ENCODE data around the gene CDC14A. TPM values are rescaled to one million over a fixed set of nuclear protein-coding genes. Genes with fewer than 3 reads are reported as not detected.

Gene CDC14A
- total and polyA plus RNA-seq, 9 donors: 3.8 to 6.6 (median 4.6) TPM

DNA sequence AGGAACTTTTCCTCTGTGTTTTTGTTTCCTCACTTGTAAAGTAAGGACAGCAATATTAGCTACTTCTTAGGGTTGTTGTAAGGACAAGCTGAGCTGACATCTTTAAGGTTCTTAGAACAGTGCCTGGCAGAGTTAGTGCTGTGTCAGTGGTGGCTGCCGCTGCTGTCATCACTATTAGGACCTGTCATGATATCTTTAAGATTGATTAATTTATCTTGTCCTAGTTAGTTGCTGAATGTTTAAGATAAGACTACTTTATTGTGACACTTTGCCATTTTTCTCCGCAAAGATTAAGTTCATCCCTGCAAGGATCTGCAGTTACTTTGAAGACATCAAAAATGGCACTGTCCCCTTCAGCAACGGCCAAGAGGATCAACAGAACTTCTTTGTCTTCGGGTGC is 145.5 kb downstream of the CDC14A start:
- H3K9me3 ChIP-seq (replicated peaks; ENCODE audit: control insufficient read depth, low read depth, low read length): no peaks in the 10 kb centered on the region
- H3K27me3 ChIP-seq (ENCODE audit: control insufficient read depth, insufficient read depth, low read length): no peaks in the 10 kb centered on the region
- WGBS (ENCODE audit: insufficient coverage): 93% methylated on average over 3 of the region's 4 CpGs
- H3K27ac ChIP-seq (ENCODE audit: low read length): no peak overlapping the region
- no peak for DNase-seq
- no peak overlapping the region for H3K4me3 ChIP-seq (ENCODE audit: low read length)
- H3K4me1 ChIP-seq (ENCODE audit: control insufficient read depth, insufficient read depth, low read length): no peaks in the 10 kb centered on the region
- H3K36me3 ChIP-seq (ENCODE audit: control insufficient read depth, insufficient read depth, low read length): peaks cover 31% of the 10 kb centered on the region

DNA sequence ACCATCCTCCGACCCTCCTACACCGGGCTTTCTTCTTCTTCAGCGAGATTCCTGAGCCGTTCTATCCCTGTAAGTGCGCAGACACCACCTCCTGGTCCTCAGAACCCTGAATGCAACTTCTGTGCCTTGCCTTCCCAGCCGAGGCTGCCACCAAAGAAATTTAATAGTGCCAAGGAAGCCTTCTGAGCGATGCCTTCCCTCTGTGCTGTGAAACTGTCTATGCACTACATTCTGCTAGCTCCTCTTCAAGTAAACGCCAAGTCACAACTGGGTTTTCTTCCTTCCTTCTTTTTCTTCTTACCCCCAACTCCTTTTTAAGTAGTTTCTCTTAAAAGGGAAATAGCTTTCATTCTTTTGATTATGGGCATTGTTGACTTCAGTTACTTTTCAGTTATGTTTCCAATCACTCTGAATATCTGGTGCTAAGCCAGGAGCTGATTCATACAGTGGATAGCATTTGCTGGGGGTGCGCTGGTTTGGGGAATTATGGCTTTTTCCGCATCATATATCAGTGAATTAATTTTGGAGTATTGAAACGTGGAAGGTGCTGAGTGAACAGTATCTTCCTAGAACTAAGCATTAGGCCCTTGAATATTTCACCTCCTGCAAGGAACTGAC is 147.0 kb downstream of the CDC14A start:
- WGBS (ENCODE audit: insufficient coverage): 91% methylated on average over 7 of the region's 11 CpGs

DNA sequence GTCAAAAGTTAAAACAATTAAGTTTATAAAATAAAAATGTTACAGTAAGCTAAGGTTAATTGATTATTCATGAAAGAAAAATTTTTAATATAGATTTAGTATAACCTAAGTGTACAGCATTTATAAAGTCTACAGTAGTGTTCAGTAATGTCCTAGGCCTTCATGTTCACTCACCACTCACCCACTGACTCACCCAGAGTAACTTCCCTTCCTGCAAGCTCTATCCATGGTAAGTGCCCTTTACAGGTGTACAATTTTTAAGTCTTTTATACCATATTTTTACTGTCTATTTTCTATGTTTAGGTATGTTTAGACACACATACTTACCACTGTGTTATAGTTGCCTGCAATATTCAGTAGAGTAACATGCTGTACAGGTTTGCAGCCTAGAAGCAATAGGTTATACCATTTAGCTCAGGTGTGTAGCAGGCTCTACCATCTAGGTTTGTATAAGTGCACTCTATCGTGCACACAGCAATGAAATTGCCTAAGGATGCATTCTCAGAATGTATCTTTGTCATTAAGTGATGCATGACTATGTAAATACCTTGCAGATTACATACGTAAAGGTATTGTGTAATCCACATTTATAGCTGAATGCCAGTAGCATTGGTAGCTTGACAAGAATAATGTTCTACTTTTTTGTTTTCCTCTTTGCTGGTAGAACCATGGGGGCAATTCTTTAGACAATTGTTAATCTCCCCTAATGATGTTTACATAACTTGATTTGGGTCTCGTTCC is 149.9 kb downstream of the CDC14A start:
- no peaks in the 10 kb centered on the region for H3K27me3 ChIP-seq (ENCODE audit: control insufficient read depth, insufficient read depth, low read length)
- no peak for DNase-seq
- WGBS (ENCODE audit: insufficient coverage): no CpG with 5 or more reads among the region's 3 CpGs
- H3K4me1 ChIP-seq (ENCODE audit: control insufficient read depth, insufficient read depth, low read length): no peaks in the 10 kb centered on the region
- no peak overlapping the region for H3K4me3 ChIP-seq (ENCODE audit: low read length)
- peaks cover 29% of the 10 kb centered on the region for H3K36me3 ChIP-seq (ENCODE audit: control insufficient read depth, insufficient read depth, low read length)
- H3K9me3 ChIP-seq (replicated peaks; ENCODE audit: control insufficient read depth, low read depth, low read length): no peaks in the 10 kb centered on the region
- no peak overlapping the region for H3K27ac ChIP-seq (ENCODE audit: low read length)

More for the DNA sequence above, 147.0 kb downstream of the CDC14A start:
- Histone ChIP-seq H3K4me1 (ENCODE audit: control insufficient read depth, insufficient read depth, low read length) (no peaks in the 10 kb centered on the region), H3K27me3 (ENCODE audit: control insufficient read depth, insufficient read depth, low read length) (no peaks in the 10 kb centered on the region), H3K4me3 (ENCODE audit: low read length) (no peak overlapping the region), H3K9me3 (replicated peaks; ENCODE audit: control insufficient read depth, low read depth, low read length) (no peaks in the 10 kb centered on the region), H3K27ac (ENCODE audit: low read length) (no peak overlapping the region), H3K36me3 (ENCODE audit: control insufficient read depth, insufficient read depth, low read length) (peaks cover 32% of the 10 kb centered on the region)
- no peak for DNase-seq

DNA sequence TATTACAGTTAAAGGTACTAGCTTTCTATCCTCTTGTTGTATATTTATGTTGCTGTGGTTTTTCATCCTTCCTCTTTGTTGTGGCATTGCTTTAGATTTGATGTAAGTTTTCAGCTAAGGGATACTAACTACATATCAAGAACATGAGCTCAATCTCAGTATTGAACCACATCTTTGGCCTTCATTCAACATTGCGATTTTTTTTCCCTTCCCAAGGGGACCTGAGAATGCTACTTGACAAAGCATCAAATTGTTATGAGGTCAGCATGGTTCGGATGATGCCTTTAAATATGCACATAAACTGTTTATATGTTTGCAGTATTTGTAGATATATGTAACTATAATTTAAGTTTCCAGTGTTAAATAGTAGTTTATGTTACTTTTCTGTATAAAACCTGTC is 153.9 kb downstream of the CDC14A start:
- peak; percentile 60 for DNase-seq
- no CpG with 5 or more reads among the region's 2 CpGs for WGBS (ENCODE audit: insufficient coverage)
- no peaks in the 10 kb centered on the region for H3K27me3 ChIP-seq (ENCODE audit: control insufficient read depth, insufficient read depth, low read length)
- no peak overlapping the region for H3K4me3 ChIP-seq (ENCODE audit: low read length)
- H3K9me3 ChIP-seq (replicated peaks; ENCODE audit: control insufficient read depth, low read depth, low read length): no peaks in the 10 kb centered on the region
- H3K27ac ChIP-seq (ENCODE audit: low read length): no peak overlapping the region
- H3K36me3 ChIP-seq (ENCODE audit: control insufficient read depth, insufficient read depth, low read length): peaks cover 10% of the 10 kb centered on the region
- H3K4me1 ChIP-seq (ENCODE audit: control insufficient read depth, insufficient read depth, low read length): no peaks in the 10 kb centered on the region

DNA sequence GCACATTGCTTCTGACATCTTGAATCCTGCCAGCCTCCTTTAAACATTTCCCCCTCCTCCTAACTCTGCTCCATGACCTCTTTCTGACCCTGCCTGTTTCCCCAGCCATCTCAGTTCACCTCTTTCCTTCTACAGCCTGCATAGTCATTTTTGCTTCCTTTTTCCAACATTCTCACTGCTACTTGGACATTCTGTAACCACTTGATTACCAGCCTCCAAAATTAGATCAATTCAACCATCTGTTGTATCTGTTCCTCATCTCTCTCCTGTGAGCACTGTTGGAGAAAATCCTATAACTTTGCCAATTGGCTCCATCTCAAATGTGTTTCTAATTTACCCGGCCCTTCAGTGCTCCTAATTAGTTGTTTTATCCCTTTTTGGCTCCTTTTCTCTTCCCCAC is 158.1 kb downstream of the CDC14A start:
- peak; percentile 40 for DNase-seq
- peaks cover 7% of the 10 kb centered on the region for H3K36me3 ChIP-seq (ENCODE audit: control insufficient read depth, insufficient read depth, low read length)
- H3K9me3 ChIP-seq (replicated peaks; ENCODE audit: control insufficient read depth, low read depth, low read length): no peaks in the 10 kb centered on the region
- 0% methylated on average over 1 of the region's 1 CpG for WGBS (ENCODE audit: insufficient coverage)
- H3K4me3 ChIP-seq (ENCODE audit: low read length): no peak overlapping the region
- H3K27ac ChIP-seq (ENCODE audit: low read length): no peak overlapping the region
- H3K4me1 ChIP-seq (ENCODE audit: control insufficient read depth, insufficient read depth, low read length): no peaks in the 10 kb centered on the region
- no peaks in the 10 kb centered on the region for H3K27me3 ChIP-seq (ENCODE audit: control insufficient read depth, insufficient read depth, low read length)

DNA sequence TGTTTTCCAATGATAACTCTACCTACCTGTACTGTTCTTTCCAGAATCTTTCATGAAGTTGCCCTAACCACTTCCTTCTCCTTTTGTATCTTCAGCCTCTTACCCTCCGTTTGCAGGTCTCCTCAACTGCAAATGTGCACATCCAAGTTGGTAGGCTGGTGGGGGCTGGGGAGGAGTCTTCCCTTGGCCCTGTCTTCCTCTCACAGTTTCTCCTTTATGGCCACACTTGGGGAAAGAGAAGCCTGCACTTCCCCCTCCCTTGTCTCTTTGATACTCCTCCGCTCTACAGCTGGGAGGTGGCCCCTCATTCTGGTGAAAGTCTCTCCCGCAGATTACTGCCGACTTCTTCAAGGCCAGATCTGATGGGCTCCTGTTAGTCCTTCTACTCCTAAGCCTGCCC is 158.8 kb downstream of the CDC14A start:
- Histone ChIP-seq H3K4me1 (ENCODE audit: control insufficient read depth, insufficient read depth, low read length) (no peaks in the 10 kb centered on the region), H3K27me3 (ENCODE audit: control insufficient read depth, insufficient read depth, low read length) (no peaks in the 10 kb centered on the region), H3K27ac (ENCODE audit: low read length) (no peak overlapping the region), H3K4me3 (ENCODE audit: low read length) (no peak overlapping the region), H3K36me3 (ENCODE audit: control insufficient read depth, insufficient read depth, low read length) (peaks cover 7% of the 10 kb centered on the region), H3K9me3 (replicated peaks; ENCODE audit: control insufficient read depth, low read depth, low read length) (no peaks in the 10 kb centered on the region)
- no peak for DNase-seq
- WGBS (ENCODE audit: insufficient coverage): no CpG with 5 or more reads among the region's 4 CpGs

DNA sequence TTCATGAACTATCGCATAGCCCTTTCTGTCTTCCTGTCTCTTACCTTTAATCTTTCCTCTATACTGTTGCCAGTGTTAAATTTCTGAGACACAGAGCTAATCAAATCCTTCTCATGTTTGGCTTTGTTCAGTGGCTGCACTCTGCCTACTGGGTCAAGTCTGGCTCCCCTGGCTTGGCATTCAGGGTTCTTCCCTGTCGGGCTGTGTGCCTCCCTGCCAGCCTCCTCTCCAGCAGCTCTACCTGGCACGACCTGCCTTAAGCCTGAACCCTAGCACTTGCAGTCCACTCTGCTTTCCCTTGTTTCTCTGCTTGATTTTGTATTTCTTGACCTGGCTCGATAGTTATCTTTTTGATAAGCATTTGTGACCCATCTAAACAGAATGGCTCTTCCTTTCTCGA is 159.5 kb downstream of the CDC14A start:
- no peak overlapping the region for H3K4me3 ChIP-seq (ENCODE audit: low read length)
- no peaks in the 10 kb centered on the region for H3K4me1 ChIP-seq (ENCODE audit: control insufficient read depth, insufficient read depth, low read length)
- H3K27me3 ChIP-seq (ENCODE audit: control insufficient read depth, insufficient read depth, low read length): no peaks in the 10 kb centered on the region

DNA sequence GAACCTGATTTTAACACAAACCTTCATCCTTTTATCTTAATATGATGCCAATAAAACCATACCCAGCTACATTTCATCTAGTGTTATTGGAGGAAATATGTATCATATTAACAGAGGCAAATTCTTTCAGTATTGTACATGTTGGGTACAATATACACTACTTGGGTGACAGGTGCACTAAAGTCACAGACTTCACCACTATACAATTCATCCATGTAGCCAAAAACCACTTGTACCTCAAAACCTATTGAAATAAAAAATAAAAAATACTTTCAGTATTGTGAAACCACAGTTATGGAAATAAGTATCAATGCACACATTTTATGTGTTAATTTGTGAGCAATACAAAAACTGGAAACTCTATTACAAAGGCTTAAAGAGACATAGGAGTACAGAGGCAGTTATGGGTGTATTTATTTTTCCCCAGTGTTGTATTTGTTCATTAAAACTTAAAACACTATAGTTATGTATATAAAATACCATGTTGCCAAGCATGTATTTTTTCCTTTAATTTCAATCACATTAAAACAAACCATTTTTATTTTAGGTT is 160.6 kb downstream of the CDC14A start:
- DNase-seq: no peak
- Histone ChIP-seq H3K4me3 (ENCODE audit: low read length) (no peak overlapping the region), H3K36me3 (ENCODE audit: control insufficient read depth, insufficient read depth, low read length) (peaks cover 7% of the 10 kb centered on the region), H3K27ac (ENCODE audit: low read length) (no peak overlapping the region), H3K4me1 (ENCODE audit: control insufficient read depth, insufficient read depth, low read length) (no peaks in the 10 kb centered on the region), H3K9me3 (replicated peaks; ENCODE audit: control insufficient read depth, low read depth, low read length) (no peaks in the 10 kb centered on the region), H3K27me3 (ENCODE audit: control insufficient read depth, insufficient read depth, low read length) (no peaks in the 10 kb centered on the region)

More for the DNA sequence above, 159.5 kb downstream of the CDC14A start:
- no peak overlapping the region for H3K27ac ChIP-seq (ENCODE audit: low read length)
- peaks cover 7% of the 10 kb centered on the region for H3K36me3 ChIP-seq (ENCODE audit: control insufficient read depth, insufficient read depth, low read length)
- no peak for DNase-seq
- no peaks in the 10 kb centered on the region for H3K9me3 ChIP-seq (replicated peaks; ENCODE audit: control insufficient read depth, low read depth, low read length)
- WGBS (ENCODE audit: insufficient coverage): 92% methylated on average over 4 of the region's 5 CpGs

DNA sequence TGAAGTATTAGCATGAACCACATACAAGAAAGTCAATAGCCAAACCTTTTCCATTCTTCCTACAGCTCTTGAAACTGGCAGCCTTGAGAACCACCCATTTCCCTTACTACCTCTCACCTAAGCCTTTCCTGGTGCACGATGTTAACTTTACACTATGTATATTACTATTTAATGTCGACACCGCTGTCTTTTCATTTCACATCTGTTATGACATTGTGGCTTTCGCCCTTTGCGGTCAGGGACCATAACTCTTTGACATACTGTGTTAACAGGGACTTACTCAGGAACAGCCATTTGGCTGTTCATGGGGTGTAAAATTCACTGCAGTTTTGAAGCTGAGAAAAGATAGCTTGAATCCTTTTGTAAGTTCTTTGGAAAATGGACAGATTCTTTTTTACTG is 164.6 kb downstream of the CDC14A start:
- no peak overlapping the region for H3K27ac ChIP-seq (ENCODE audit: low read length)
- no CpG with 5 or more reads among the region's 5 CpGs for WGBS (ENCODE audit: insufficient coverage)
- no peak overlapping the region for H3K4me3 ChIP-seq (ENCODE audit: low read length)
- no peaks in the 10 kb centered on the region for H3K36me3 ChIP-seq (ENCODE audit: control insufficient read depth, insufficient read depth, low read length)
- no peaks in the 10 kb centered on the region for H3K9me3 ChIP-seq (replicated peaks; ENCODE audit: control insufficient read depth, low read depth, low read length)
- DNase-seq: no peak
- no peaks in the 10 kb centered on the region for H3K27me3 ChIP-seq (ENCODE audit: control insufficient read depth, insufficient read depth, low read length)
- H3K4me1 ChIP-seq (ENCODE audit: control insufficient read depth, insufficient read depth, low read length): no peaks in the 10 kb centered on the region

DNA sequence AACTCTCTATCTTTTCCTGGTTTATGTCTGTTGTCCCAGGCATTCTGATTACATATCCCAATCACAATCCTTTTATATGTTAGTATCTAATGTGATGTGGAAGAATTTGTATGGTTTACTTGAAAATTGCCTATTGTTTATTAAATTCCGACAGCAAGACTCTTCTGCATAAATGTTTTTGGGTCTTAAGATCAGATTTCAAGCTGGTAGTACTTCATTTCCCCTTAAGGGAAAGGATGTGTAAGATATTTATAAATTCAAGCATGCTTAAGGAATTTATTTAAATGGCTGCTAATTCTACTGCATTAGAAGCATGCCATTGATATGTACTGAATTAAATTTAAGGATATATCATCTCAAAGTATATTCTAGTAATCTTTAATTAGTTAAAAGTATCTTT is 165.2 kb downstream of the CDC14A start:
- Histone ChIP-seq H3K36me3 (ENCODE audit: control insufficient read depth, insufficient read depth, low read length) (no peaks in the 10 kb centered on the region), H3K27ac (ENCODE audit: low read length) (no peak overlapping the region), H3K27me3 (ENCODE audit: control insufficient read depth, insufficient read depth, low read length) (no peaks in the 10 kb centered on the region), H3K4me1 (ENCODE audit: control insufficient read depth, insufficient read depth, low read length) (no peaks in the 10 kb centered on the region), H3K9me3 (replicated peaks; ENCODE audit: control insufficient read depth, low read depth, low read length) (no peaks in the 10 kb centered on the region), H3K4me3 (ENCODE audit: low read length) (no peak overlapping the region)
- no peak for DNase-seq
- WGBS (ENCODE audit: insufficient coverage): no CpG with 5 or more reads among the region's 1 CpG

Data from muscle of leg (tissue), 11 donors.